ENCODE data around the gene CA4. TPM values are rescaled to one million over a fixed set of nuclear protein-coding genes. Genes with fewer than 3 reads are reported as not detected.
"Not testable (repeated sequence)": the region's sequence is repeated elsewhere in the genome, so short reads cannot be mapped to it uniquely, and the experiment has no call there.

CA4 gene
- total RNA-seq, 2 donors from 2014 or later, result 3.1 to 10.8 TPM

DNA sequence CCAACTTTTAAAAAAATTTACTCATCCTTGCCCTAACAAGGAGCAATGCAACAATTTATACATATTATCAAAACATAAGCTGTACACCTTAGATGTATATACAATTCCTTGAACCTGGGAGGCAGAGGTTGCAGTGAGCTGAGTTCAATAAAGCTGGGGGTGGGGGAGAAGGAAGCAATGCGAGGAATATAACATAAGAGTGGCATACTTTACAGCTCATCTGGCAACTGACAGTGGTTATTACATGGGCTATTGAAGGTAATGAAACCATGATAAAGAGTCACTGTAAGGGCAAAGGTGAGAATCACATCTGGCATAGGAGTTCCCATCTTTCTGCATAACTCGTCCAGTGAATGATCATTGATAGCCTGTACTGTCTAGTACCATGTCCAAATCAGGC lies 43.7 kb downstream of the CA4 start:
- intact Hi-C loops (cut with DNase I), result no loop called here
- no peak for DNase-seq
- ATAC-seq, result no peak

- ATAC-seq; DNase-seq; intact Hi-C loops (cut with DNase I): not testable (repeated sequence)
Observed at GRCh38 chr17:60194141-60194540, 44.4 kb downstream of the CA4 start.

GRCh38 chr17:60198630-60199029 lies 48.9 kb downstream of the CA4 start:
- ATAC-seq; intact Hi-C loops (cut with DNase I); DNase-seq: not testable (repeated sequence)

- ATAC-seq; intact Hi-C loops (cut with DNase I); DNase-seq: not testable (repeated sequence)
Observed at GRCh38 chr17:60205782-60206181, 56.0 kb downstream of the CA4 start.

GRCh38 chr17:60208302-60208701 lies 58.5 kb downstream of the CA4 start:
- ATAC-seq; DNase-seq; intact Hi-C loops (cut with DNase I): not testable (repeated sequence)

Other genes starting within 250 kb of the CA4 start
- 10 to 100 TPM; 13.7 to 17.9 TPM for gene RNFT1, start 185.2 kb upstream of the CA4 start, total RNA-seq
- gene HEATR6, start 71.1 kb upstream of the CA4 start, total RNA-seq, result 10 to 100 TPM; 11.9 to 13.3 TPM
- gene USP32, start 242.2 kb downstream of the CA4 start, total RNA-seq, result 10 to 100 TPM; 28.4 to 44.0 TPM

All from left cardiac atrium (tissue), 4 donors.